Breast epithelium (tissue), 4 donors: ENCODE results near the gene RPRD2. TPM values are rescaled to one million over a fixed set of nuclear protein-coding genes. Genes with fewer than 3 reads are reported as not detected.

ENCODE experiments used
- DNase-seq, 2 donors: peaks; one replicate each; pipeline ENCODE4 v3.0.0-alpha.2; 2019; ENCODE audit warnings: low spot score in 2 of 2
- H3K27ac ChIP-seq, 2 donors: fragments of 200-600 bp; sonication (generic) in 1 of 2; one replicate each; pipeline ENCODE4 v1.5.1; 2016 to 2019; ENCODE audit warnings: mild to moderate bottlenecking in 1 of 2
- H3K27me3 ChIP-seq, 2 donors: fragments of 200-600 bp; sonication (generic) in 1 of 2; one replicate each; pipeline versions ENCODE4 v1.5.1 to v1.6.0; 2017 to 2019; ENCODE audit warnings: control low read depth in 1 of 2, mild to moderate bottlenecking in 1 of 2
- H3K36me3 ChIP-seq: fragments of 200-600 bp; one replicate; pipeline ENCODE4 v1.5.1; 2019
- H3K4me1 ChIP-seq, 2 donors: fragments of 200-600 bp; sonication (generic); one replicate each; pipeline ENCODE4 v1.5.1; 2016 to 2019; ENCODE audit warnings: control low read depth in 1 of 2
- H3K4me3 ChIP-seq, 3 donors: fragments of 200-600 bp; sonication (generic); 1 replicate in 2 of 3; 2 replicates in 1 of 3; pipeline ENCODE4 v1.5.1; 2016 to 2019; ENCODE audit warnings: mild to moderate bottlenecking in 3 of 3, moderate library complexity in 2 of 3
- H3K9me3 ChIP-seq, 2 donors: fragments of 200-600 bp; sonication (generic) in 1 of 2; one replicate each; pipeline ENCODE4 v1.5.1; 2016 to 2019; ENCODE audit warnings: control low read depth in 1 of 2
- POLR2A ChIP-seq: fragments of 450-650 bp; IDR thresholded peaks from one replicate; pipeline ENCODE4 v1.6.1; 2016; ENCODE audit warnings: antibody characterized with exemption, mild to moderate bottlenecking, moderate library complexity
- POLR2AphosphoS5 ChIP-seq, 3 donors: sonication (generic); formaldehyde crosslinking; IDR thresholded peaks; one replicate each; pipeline ENCODE4 v1.6.1; 2017; ENCODE audit warnings: antibody characterized with exemption in 3 of 3
- intact Hi-C: fragments of 100-400 bp; cut with DNase I; formaldehyde crosslinking; loops from one replicate; pipeline ENCODE4 v1.15.1; 2023; ENCODE audit warnings: low total_unique reads
- total RNA-seq, 3 donors: library from RNA; depleted of rRNA; stranded (reverse); fragments of >200 nt; gene quantifications; one replicate each; pipeline ENCODE4 v1.1.0, GENCODE V29; 2016
- TF ChIP-seq, protein P1 (sequence below), 3 donors: fragments of 450-650 bp; IDR thresholded peaks; one replicate each; pipeline ENCODE4 v1.5.1; 2016 to 2017; ENCODE audit warnings: antibody characterized with exemption in 3 of 3, mild to moderate bottlenecking in 3 of 3, moderate library complexity in 3 of 3

RPRD2 gene
- total RNA-seq, 3 donors from 2014 or later, result 19.4 to 26.5 (median 20.3) TPM

DNA sequence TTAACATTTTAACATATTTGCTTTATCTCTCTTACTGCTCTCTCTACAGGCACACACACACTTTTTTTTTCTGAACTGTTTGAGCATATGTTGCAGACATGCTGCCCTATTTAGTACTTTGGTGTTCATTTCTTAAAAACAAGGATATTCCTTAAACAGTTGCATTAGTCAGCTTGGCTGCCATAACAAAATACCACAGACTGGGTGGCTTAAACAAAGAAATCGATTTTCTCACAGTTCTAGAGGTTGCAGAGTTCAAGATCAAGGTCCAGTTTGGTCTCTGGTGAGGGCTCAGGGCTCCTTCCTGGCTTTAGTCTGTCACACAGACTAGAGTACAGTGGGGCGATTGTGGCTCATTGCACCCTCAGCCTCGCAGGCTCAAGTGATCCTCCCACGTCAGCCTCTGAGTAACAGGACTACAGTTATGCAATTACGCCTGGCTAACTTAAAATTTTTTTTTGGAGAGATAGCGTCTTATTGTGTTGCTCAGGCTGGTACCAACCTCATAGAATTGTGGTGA, 46.7 kb downstream of the RPRD2 start:
- no peak for TF ChIP-seq POLR2AphosphoS5 (IDR thresholded peaks at IDR 0.05)
- TF ChIP-seq, protein P1, sequence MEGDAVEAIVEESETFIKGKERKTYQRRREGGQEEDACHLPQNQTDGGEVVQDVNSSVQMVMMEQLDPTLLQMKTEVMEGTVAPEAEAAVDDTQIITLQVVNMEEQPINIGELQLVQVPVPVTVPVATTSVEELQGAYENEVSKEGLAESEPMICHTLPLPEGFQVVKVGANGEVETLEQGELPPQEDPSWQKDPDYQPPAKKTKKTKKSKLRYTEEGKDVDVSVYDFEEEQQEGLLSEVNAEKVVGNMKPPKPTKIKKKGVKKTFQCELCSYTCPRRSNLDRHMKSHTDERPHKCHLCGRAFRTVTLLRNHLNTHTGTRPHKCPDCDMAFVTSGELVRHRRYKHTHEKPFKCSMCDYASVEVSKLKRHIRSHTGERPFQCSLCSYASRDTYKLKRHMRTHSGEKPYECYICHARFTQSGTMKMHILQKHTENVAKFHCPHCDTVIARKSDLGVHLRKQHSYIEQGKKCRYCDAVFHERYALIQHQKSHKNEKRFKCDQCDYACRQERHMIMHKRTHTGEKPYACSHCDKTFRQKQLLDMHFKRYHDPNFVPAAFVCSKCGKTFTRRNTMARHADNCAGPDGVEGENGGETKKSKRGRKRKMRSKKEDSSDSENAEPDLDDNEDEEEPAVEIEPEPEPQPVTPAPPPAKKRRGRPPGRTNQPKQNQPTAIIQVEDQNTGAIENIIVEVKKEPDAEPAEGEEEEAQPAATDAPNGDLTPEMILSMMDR (IDR thresholded peaks at IDR 0.05), result no peak
- no peak for TF ChIP-seq POLR2A
- intact Hi-C loops, result no loop called here
- Histone ChIP-seq H3K9me3 (no peaks in the 10 kb centered on the region), H3K4me1 (no peaks in the 10 kb centered on the region), H3K27me3 (no peaks in the 10 kb centered on the region), H3K36me3 (no peaks in the 10 kb centered on the region), H3K27ac (no peak overlapping the region), H3K4me3 (no peak overlapping the region)
- DNase-seq, result no peak

DNA sequence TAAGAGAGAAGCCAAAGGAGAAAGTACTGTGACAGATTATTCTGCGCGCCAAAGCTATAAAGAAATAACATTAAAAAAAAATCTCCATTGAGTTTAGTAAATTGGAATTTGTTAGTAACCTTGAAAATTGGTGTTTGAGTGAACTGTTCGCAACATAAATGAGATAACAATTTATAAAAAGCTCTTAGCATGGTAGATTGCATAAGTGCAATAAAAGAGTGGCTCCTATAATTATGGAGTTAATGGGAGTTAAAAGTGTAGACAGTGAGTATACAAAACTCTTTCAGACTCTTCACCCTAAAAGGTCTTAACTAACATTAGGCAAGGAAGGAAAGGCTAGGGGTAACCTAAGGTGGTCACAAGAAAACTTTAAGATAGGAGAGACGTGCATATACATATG, 50.6 kb downstream of the RPRD2 start:
- intact Hi-C loops, result no loop called here
- H3K4me3 ChIP-seq, result no peak overlapping the region
- TF ChIP-seq POLR2AphosphoS5 (IDR thresholded peaks at IDR 0.05) (no peak), POLR2A (no peak)
- TF ChIP-seq, protein P1 (IDR thresholded peaks at IDR 0.05), result no peak
- H3K27me3 ChIP-seq, result no peaks in the 10 kb centered on the region
- no peaks in the 10 kb centered on the region for H3K4me1 ChIP-seq
- no peaks in the 10 kb centered on the region for H3K9me3 ChIP-seq
- DNase-seq, result no peak
- no peaks in the 10 kb centered on the region for H3K36me3 ChIP-seq
- H3K27ac ChIP-seq, result no peak overlapping the region

DNA sequence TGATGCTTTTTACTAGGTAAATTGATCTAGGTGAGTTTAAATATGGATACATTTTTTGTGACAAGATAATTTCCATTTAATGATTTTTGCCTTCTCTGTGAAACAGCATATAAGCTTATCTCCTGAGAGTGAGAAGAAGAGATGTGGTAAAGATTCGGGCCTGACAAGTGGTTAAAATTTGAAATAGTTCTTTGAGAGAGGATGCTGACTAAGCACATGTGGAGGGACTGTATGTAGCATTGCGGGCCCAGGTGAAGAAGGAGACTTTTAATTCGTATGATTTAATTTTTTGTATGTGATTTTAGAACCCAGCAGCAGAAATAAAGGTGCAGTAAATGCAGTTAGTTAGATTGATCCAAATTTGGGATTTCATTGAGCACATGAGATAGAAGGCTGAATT, 51.9 kb downstream of the RPRD2 start:
- TF ChIP-seq POLR2A (no peak), POLR2AphosphoS5 (IDR thresholded peaks at IDR 0.05) (no peak)
- TF ChIP-seq, protein P1 (IDR thresholded peaks at IDR 0.05), result no peak
- Histone ChIP-seq H3K36me3 (no peaks in the 10 kb centered on the region), H3K27me3 (no peaks in the 10 kb centered on the region), H3K27ac (no peak overlapping the region), H3K4me1 (no peaks in the 10 kb centered on the region), H3K9me3 (no peaks in the 10 kb centered on the region), H3K4me3 (no peak overlapping the region)
- intact Hi-C loops, result no loop called here
- no peak for DNase-seq

DNA sequence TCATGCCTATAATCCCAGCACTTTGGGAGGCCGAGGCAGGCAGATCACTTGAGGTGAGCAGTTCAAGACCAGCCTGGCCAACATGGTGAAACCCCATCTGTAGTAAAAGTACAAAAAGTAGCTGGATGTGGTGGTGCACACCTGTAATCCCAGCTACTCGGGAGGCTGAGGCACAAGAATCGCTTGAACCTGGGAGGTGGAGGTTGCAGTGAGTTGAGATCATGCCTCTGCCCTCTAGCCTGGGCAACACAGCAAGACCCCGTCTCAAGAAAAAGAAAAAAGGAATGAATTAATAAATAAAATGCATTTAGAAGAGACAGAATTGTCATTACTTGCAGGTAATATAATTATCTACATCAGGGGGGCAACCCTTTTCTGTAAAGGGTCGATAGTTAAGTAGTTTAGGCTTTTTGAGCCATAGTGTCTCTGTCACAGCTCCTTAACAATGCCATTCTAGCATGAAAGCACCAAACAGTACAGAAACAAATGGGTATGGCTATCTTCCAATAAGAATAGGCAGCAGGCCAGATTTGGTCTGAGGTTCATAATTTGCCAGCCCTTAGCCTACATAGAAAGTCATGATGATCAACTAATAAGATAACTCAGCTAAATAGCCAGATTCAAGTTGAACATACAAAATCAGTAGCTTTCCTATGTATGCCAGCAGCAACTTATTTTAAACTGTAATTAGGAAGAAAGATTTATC, 56.8 kb downstream of the RPRD2 start:
- DNase-seq, result no peak
- no peaks in the 10 kb centered on the region for H3K4me1 ChIP-seq
- intact Hi-C loops, result no loop called here
- TF ChIP-seq POLR2A (no peak), POLR2AphosphoS5 (IDR thresholded peaks at IDR 0.05) (no peak)
- TF ChIP-seq, protein P1 (IDR thresholded peaks at IDR 0.05), result no peak
- no peaks in the 10 kb centered on the region for H3K36me3 ChIP-seq
- H3K4me3 ChIP-seq, result no peak overlapping the region
- no peaks in the 10 kb centered on the region for H3K9me3 ChIP-seq
- H3K27me3 ChIP-seq, result no peaks in the 10 kb centered on the region
- no peak overlapping the region for H3K27ac ChIP-seq

DNA sequence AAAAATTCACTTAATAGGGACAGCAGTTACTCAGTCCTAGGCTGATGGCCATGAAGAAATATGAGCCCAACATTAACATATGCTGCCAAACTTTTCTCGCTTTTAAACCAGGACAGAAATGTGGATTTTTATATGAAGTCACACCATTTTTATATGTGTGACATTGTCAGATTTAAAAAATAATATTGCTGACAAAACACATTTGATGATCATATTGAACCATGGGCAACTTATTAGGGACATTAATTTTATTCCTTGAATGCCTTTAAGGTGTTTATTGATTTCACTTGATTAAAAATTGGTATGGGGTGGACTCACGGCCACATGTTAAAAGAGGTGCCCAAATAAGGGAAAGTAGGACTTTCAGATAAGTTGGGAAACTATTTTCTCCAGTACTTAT, 58.6 kb downstream of the RPRD2 start:
- Histone ChIP-seq H3K4me3 (no peak overlapping the region), H3K27me3 (no peaks in the 10 kb centered on the region), H3K27ac (no peak overlapping the region), H3K9me3 (no peaks in the 10 kb centered on the region), H3K4me1 (no peaks in the 10 kb centered on the region), H3K36me3 (no peaks in the 10 kb centered on the region)
- intact Hi-C loops, result no loop called here
- TF ChIP-seq POLR2A (no peak), POLR2AphosphoS5 (IDR thresholded peaks at IDR 0.05) (no peak)
- TF ChIP-seq, protein P1 (IDR thresholded peaks at IDR 0.05), result no peak
- DNase-seq, result no peak
